HEK293 (cell line): Measurements from ENCODE around the gene FKBP5.

Experiments
- CTCF ChIA-PET: fragments of 350-600 bp; formaldehyde crosslinking; extraction: SDS; loops from one replicate; lab custom pipeline; 2021; ENCODE audit warnings: antibody characterized with exemption; lab: Yijun Ruan, JAX
- POLR2A ChIA-PET: fragments of 300-600 bp; formaldehyde crosslinking; extraction: SDS; loops from one replicate; lab custom pipeline; 2020; ENCODE audit warnings: antibody characterized with exemption, inconsistent platforms; lab: Yijun Ruan, JAX
- H3K27ac ChIP-seq: fragments of 200-500 bp; sonication (Bioruptor generic); 2 replicates; pipeline ENCODE4 v1.5.1; 2014; ENCODE audit warnings: low read depth, low read length, control low read depth, inconsistent platforms; ENCODE audit errors: extremely low read depth
- H3K36me3 ChIP-seq, 2 experiments: fragments of 200-500 bp in 1 of 2; sonication (Bioruptor generic) in 1 of 2; 1 replicate in 1 of 2; 2 replicates in 1 of 2; pipeline ENCODE4 v1.5.1; 2014 to 2017; ENCODE audit warnings: inconsistent platforms in 2 of 2, low read length in 2 of 2; ENCODE audit not compliant: control insufficient read depth in 2 of 2, insufficient read depth in 1 of 2
- H3K4me1 ChIP-seq: fragments of 200-500 bp; sonication (Bioruptor generic); 2 replicates; pipeline ENCODE4 v1.5.1; 2014; ENCODE audit warnings: mild to moderate bottlenecking, low read length, inconsistent platforms; ENCODE audit not compliant: control insufficient read depth, insufficient read depth
- H3K4me3 ChIP-seq: 2 replicates; pipeline ENCODE4 v1.5.1; 2011; ENCODE audit warnings: low read depth, mild to moderate bottlenecking, control low read depth, low read length, moderate library complexity
- H3K9me3 ChIP-seq: fragments of 200-500 bp; sonication (Bioruptor generic); 2 replicates; pipeline ENCODE4 v1.5.1; 2014; ENCODE audit warnings: low read depth, low read length, inconsistent platforms; ENCODE audit not compliant: control insufficient read depth, insufficient read depth
- GFI1B ChIP-seq: fragments of 450-650 bp; formaldehyde crosslinking; IDR thresholded peaks from 2 replicates; pipeline ENCODE4 v1.5.1; 2016; ENCODE audit warnings: missing biosample characterization, missing genetic modification characterization
- INSM2 ChIP-seq: fragments of 450-650 bp; formaldehyde crosslinking; IDR thresholded peaks from 2 replicates; pipeline ENCODE4 v1.5.1; 2016; ENCODE audit warnings: missing biosample characterization, missing genetic modification characterization
- KLF10 ChIP-seq: fragments of 450-650 bp; IDR thresholded peaks from 2 replicates; pipeline ENCODE4 v1.5.1; 2018; ENCODE audit warnings: missing biosample characterization, mild to moderate bottlenecking, missing genetic modification characterization
- PATZ1 ChIP-seq: fragments of 450-650 bp; formaldehyde crosslinking; IDR thresholded peaks from 2 replicates; pipeline ENCODE4 v1.5.1; 2016; ENCODE audit warnings: missing biosample characterization, missing genetic modification characterization
- YY1 ChIP-seq: fragments of 450-650 bp; formaldehyde crosslinking; IDR thresholded peaks from 2 replicates; pipeline ENCODE4 v1.5.1; 2018; ENCODE audit warnings: missing biosample characterization, missing genetic modification characterization
- ZBTB17 ChIP-seq: fragments of 450-650 bp; formaldehyde crosslinking; IDR thresholded peaks from 2 replicates; pipeline ENCODE4 v1.5.1; 2016; ENCODE audit warnings: missing biosample characterization, missing genetic modification characterization
- ZBTB20 ChIP-seq: fragments of 450-650 bp; formaldehyde crosslinking; IDR thresholded peaks from 2 replicates; pipeline ENCODE4 v1.5.1; 2016; ENCODE audit warnings: missing biosample characterization, missing genetic modification characterization
- ZNF2 ChIP-seq: fragments of 450-650 bp; formaldehyde crosslinking; IDR thresholded peaks from 2 replicates; pipeline ENCODE4 v1.5.1; 2016; ENCODE audit warnings: missing biosample characterization, missing genetic modification characterization
- ZNF24 ChIP-seq: fragments of 450-650 bp; formaldehyde crosslinking; IDR thresholded peaks from 2 replicates; pipeline ENCODE4 v1.5.1; 2016; ENCODE audit warnings: missing biosample characterization, missing genetic modification characterization
- ZNF292 ChIP-seq: fragments of 450-650 bp; formaldehyde crosslinking; IDR thresholded peaks from 2 replicates; pipeline ENCODE4 v1.5.1; 2016; ENCODE audit warnings: low read depth, missing biosample characterization, missing genetic modification characterization, borderline replicate concordance
- ZNF449 ChIP-seq: fragments of 450-650 bp; formaldehyde crosslinking; IDR thresholded peaks from 2 replicates; pipeline ENCODE4 v1.5.1; 2017; ENCODE audit warnings: missing biosample characterization, mild to moderate bottlenecking, missing genetic modification characterization, moderate library complexity
- ZNF514 ChIP-seq: fragments of 450-650 bp; formaldehyde crosslinking; IDR thresholded peaks from 2 replicates; pipeline ENCODE4 v1.5.1; 2016; ENCODE audit warnings: missing biosample characterization, missing genetic modification characterization
- ZNF623 ChIP-seq: fragments of 450-650 bp; formaldehyde crosslinking; IDR thresholded peaks from 2 replicates; pipeline ENCODE4 v1.5.1; 2016; ENCODE audit warnings: missing biosample characterization, missing genetic modification characterization
- ZNF626 ChIP-seq: fragments of 450-650 bp; sonication (Bioruptor Pico); formaldehyde crosslinking; IDR thresholded peaks from 2 replicates; pipeline ENCODE4 v1.5.1; 2018; ENCODE audit warnings: missing biosample characterization, missing genetic modification characterization, inconsistent platforms
- ZNF629 ChIP-seq: fragments of 450-650 bp; formaldehyde crosslinking; IDR thresholded peaks from 2 replicates; pipeline ENCODE4 v1.5.1; 2017; ENCODE audit warnings: missing biosample characterization, missing genetic modification characterization
- ZNF654 ChIP-seq: fragments of 450-650 bp; formaldehyde crosslinking; IDR thresholded peaks from 2 replicates; pipeline ENCODE4 v1.5.1; 2016; ENCODE audit warnings: low read depth, missing biosample characterization, missing genetic modification characterization
- ZNF701 ChIP-seq: fragments of 450-650 bp; formaldehyde crosslinking; IDR thresholded peaks from 2 replicates; pipeline ENCODE4 v1.5.1; 2016; ENCODE audit warnings: missing biosample characterization, missing genetic modification characterization
- ZNF785 ChIP-seq: fragments of 450-650 bp; formaldehyde crosslinking; IDR thresholded peaks from 2 replicates; pipeline ENCODE4 v1.5.1; 2016; ENCODE audit warnings: missing biosample characterization, missing genetic modification characterization
- ZXDB ChIP-seq: fragments of 450-650 bp; formaldehyde crosslinking; IDR thresholded peaks from 2 replicates; pipeline ENCODE4 v1.5.1; 2016; ENCODE audit warnings: missing biosample characterization, missing genetic modification characterization
- TF ChIP-seq, protein P1 (sequence below): fragments of 450-650 bp; formaldehyde crosslinking; IDR thresholded peaks from 2 replicates; pipeline ENCODE4 v1.5.1; 2016; ENCODE audit warnings: missing biosample characterization, missing genetic modification characterization
- TF ChIP-seq, protein P2 (sequence below): fragments of 450-650 bp; formaldehyde crosslinking; IDR thresholded peaks from 2 replicates; pipeline ENCODE4 v1.5.1; 2016; ENCODE audit warnings: missing biosample characterization, missing genetic modification characterization

FKBP5 gene

DNA sequence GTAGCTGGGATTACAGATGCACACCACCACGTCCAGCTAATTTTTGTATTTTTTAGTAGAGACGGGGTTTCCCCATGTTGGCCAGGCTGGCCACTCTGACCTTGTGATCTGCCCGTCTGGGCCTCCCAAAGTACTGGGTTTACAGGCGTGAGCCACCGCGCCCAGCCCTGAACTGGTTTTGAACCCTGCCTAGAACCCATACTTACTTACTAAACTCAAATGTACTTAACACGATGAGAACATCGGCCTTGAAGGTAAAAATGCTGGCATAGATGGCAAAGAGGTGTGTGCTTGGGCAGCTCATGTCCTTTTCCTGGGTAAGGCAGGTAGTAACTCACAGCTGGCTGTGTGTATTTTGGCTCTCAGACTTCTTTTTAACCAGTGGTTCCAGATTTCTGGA is 44.9 kb upstream of the FKBP5 start:
- Histone ChIP-seq H3K4me3 (no peak overlapping the region), H3K9me3 (no peaks in the 10 kb centered on the region), H3K36me3 (no peaks in the 10 kb centered on the region), H3K27ac (no peak overlapping the region), H3K4me1 (peaks cover 8% of the 10 kb centered on the region)
- ChIA-PET CTCF (interaction anchor here (0.7 to 4.2 kb wide), 10 partner anchors 9 to 1561 kb away, joined by 3 to 39 read pairs (median 3); no protein-coding TSS in a partner anchor), POLR2A (interaction anchor here (1.7 kb wide), 1 partner anchor 142 kb away, joined by 3 read pairs; no protein-coding TSS in a partner anchor)
- TF ChIP-seq ZNF623 (no peak), ZNF701 (no peak), ZXDB (tag by site-specific recombination) (no peak), ZNF292 (tag by site-specific recombination) (no peak), PATZ1 (no peak)
- TF ChIP-seq, protein P1, sequence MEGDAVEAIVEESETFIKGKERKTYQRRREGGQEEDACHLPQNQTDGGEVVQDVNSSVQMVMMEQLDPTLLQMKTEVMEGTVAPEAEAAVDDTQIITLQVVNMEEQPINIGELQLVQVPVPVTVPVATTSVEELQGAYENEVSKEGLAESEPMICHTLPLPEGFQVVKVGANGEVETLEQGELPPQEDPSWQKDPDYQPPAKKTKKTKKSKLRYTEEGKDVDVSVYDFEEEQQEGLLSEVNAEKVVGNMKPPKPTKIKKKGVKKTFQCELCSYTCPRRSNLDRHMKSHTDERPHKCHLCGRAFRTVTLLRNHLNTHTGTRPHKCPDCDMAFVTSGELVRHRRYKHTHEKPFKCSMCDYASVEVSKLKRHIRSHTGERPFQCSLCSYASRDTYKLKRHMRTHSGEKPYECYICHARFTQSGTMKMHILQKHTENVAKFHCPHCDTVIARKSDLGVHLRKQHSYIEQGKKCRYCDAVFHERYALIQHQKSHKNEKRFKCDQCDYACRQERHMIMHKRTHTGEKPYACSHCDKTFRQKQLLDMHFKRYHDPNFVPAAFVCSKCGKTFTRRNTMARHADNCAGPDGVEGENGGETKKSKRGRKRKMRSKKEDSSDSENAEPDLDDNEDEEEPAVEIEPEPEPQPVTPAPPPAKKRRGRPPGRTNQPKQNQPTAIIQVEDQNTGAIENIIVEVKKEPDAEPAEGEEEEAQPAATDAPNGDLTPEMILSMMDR (tag by site-specific recombination), result no peak

DNA sequence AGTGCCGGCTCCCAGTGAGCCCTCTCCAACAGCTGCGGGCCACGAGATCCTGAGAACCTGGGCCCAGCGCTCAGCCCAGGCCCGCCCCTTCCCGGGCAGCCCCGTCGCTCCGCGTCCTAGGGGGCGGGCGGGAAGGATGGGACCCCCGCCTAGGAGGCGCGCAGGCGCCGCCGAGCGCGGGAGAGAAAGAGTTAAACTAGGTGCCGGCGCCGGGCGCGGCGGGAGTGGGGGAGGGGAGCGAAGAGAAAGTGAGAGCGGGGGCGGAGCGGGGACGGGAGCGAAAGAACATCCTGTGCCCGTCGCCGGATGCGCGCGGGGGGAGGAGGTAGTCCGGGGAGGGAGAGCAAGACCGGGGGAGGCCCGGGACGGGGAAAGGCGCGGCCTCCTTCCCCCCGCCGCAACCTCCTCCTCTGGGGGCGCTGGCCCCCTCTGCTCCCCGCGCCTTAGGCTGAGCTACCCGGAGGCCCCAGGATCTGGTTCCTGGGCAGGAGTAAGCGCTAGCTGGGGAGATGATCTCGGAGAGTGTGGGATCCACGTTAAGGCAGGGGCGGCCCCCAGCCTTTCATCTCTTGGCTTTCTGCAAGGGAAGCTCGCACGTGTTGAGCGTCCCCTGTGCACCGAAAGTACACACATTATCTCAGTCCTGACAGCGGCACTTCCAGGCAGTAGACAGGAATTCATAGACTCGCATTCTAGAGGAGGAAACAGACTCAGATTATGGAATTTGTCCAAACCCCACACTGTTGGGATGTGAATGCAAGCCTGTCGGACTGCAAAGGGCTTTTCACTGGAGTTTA is 43.2 kb upstream of the FKBP5 start:
- CTCF ChIA-PET, result interaction anchor here (0.6 to 4.2 kb wide), 8 partner anchors 46 to 430 kb away, joined by 3 to 39 read pairs (median 4); no protein-coding TSS in a partner anchor
- Histone ChIP-seq H3K36me3 (no peaks in the 10 kb centered on the region), H3K9me3 (no peaks in the 10 kb centered on the region), H3K27ac (peak overlapping the region; percentile 79), H3K4me1 (peaks cover 13% of the 10 kb centered on the region), H3K4me3 (peak overlapping the region; percentile 68)
- POLR2A ChIA-PET, result interaction anchor here (0.6 to 1.5 kb wide), 6 partner anchors 43 to 925 kb away, joined by 3 to 5 read pairs (median 3); partner anchors contain the start of gene FKBP5
- TF ChIP-seq ZNF629 (tag by site-specific recombination) (peak; percentile 70), ZBTB20 (tag by site-specific recombination) (peak; percentile 91), ZNF654 (tag by site-specific recombination) (0 out of 2 replicates have a peak, but pooled peaks have one; percentile 3), PATZ1 (peak; percentile 98), KLF10 (tag by site-specific recombination) (peak; percentile 65; the same call in 1 of the 2 replicates), YY1 (0 out of 2 replicates have a peak, but pooled peaks have one; percentile 11), ZNF2 (tag by site-specific recombination) (peak; percentile 78; the same call in 1 of the 2 replicates), ZNF514 (tag by site-specific recombination) (no peak), INSM2 (tag by site-specific recombination) (peak; percentile 30), ZBTB17 (tag by site-specific recombination) (peak; percentile 88), ZNF449 (tag by site-specific recombination) (peak; percentile 65; the same call in 1 of the 2 replicates), ZNF24 (peak; percentile 59; the same call in 1 of the 2 replicates), GFI1B (no peak), ZNF626 (no peak), ZNF785 (tag by site-specific recombination) (0 out of 2 replicates have a peak, but pooled peaks have one; percentile 22)
- TF ChIP-seq, protein P2, sequence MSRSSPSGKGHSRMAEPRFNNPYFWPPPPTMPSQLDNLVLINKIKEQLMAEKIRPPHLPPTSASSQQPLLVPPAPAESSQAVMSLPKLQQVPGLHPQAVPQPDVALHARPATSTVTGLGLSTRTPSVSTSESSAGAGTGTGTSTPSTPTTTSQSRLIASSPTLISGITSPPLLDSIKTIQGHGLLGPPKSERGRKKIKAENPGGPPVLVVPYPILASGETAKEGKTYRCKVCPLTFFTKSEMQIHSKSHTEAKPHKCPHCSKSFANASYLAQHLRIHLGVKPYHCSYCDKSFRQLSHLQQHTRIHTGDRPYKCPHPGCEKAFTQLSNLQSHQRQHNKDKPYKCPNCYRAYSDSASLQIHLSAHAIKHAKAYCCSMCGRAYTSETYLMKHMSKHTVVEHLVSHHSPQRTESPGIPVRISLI (tag by site-specific recombination), result no peak
